B cell (primary cell): ENCODE measurements around the gene TBC1D26.
"Not testable (repeated sequence)": the region's sequence is repeated elsewhere in the genome, so short reads cannot be mapped to it uniquely, and the experiment has no call there.

ENCODE experiments used
- CTCF ChIP-seq: fragments of 200-600 bp; IDR thresholded peaks from one replicate; pipeline ENCODE4 v1.8.0; 2022; ENCODE audit warnings: antibody characterized with exemption, mild to moderate bottlenecking
- EZH2 ChIP-seq: IDR thresholded peaks from 2 replicates; pipeline ENCODE4 v1.6.1; 2012; ENCODE audit warnings: borderline replicate concordance, low read depth, mild to moderate bottlenecking, moderate library complexity, low read length; ENCODE audit not compliant: insufficient read depth, poor library complexity, severe bottlenecking

DNA sequence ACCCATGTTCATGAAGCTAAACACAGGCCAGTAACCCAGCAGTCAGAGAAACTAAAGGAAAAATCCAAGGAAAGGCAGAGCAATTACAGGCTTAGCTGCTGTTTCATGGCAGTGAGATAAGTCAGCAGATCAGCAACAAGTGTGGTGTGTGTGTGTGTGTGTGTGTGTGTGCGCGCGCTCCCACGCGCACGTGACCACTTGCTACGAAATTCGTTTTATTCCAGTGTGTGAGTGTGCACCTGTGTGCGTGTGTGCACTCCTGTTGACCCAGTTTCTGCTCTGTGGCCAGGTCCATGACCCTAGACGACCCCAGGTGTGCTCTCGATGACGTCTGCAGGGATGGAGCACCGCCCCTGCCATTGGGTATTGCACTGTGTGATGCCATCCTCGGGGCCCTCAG lies 1.5 kb upstream of the TBC1D26 start:
- TF ChIP-seq CTCF, EZH2: not testable (repeated sequence)
